ENCODE results near the gene GTPBP3.
"Not testable (repeated sequence)": the region's sequence is repeated elsewhere in the genome, so short reads cannot be mapped to it uniquely, and the experiment has no call there.

GTPBP3 gene, protein sequence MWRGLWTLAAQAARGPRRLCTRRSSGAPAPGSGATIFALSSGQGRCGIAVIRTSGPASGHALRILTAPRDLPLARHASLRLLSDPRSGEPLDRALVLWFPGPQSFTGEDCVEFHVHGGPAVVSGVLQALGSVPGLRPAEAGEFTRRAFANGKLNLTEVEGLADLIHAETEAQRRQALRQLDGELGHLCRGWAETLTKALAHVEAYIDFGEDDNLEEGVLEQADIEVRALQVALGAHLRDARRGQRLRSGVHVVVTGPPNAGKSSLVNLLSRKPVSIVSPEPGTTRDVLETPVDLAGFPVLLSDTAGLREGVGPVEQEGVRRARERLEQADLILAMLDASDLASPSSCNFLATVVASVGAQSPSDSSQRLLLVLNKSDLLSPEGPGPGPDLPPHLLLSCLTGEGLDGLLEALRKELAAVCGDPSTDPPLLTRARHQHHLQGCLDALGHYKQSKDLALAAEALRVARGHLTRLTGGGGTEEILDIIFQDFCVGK

DNA sequence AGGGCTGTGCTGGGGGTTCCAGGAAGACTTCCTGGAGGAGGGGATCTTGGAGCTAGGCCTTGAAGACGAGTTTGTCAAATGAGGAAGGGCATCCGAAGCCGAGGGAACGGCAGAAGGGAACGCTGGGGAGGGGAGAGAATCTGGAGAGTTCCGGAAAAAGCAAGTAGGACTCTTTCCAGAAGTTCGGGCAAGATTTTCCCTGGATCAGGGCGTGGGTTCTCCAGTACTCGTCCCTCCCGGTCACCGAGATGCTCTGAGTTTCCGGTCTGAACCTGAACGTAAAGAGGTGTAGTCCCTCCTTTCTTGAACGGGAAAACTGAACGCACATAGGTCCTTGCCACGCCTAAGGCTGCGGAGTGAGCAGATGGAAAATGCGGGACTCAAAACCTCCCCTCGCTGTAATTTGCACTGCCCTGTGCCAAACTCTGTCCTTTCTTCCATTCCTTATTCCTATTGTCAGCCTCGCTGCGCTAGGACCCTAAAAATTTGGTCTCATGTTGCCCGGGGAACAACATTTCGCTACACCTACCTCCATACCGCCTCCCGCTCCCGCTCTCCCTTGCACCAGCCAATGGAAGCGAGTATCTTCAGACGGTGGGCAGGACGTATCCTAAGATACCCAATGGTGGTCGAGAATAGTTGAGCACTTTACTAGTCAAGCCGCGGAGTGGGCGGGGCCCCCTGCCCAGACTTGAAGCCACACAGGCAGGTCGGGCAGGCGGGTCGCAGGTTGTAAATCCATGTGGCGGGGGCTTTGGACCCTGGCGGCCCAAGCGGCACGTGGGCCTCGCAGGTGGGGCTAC, at the start of gene GTPBP3:
TSS of gene GTPBP3 (plus strand) at position 682 of the 803 bp plus-strand sequence. CDS start at position 741, 59 bp downstream.
- H3K27ac Mint-ChIP-seq, result peak within 1 kb of the TSS; percentile 92
- peaks cover 14% of the 10 kb centered on the region for H3K36me3 Mint-ChIP-seq
- CTCF ChIA-PET, result no interaction called here
- peaks cover 51% of the 10 kb centered on the region for H3K4me1 Mint-ChIP-seq
- H3K4me3 Mint-ChIP-seq, result peak within 1 kb of the TSS; percentile 77
- H3K27me3 Mint-ChIP-seq, result peaks cover 10% of the 10 kb centered on the region
- peak; percentile 99 for DNase-seq
- no peaks in the 10 kb centered on the region for H3K9me3 Mint-ChIP-seq

- Mint-ChIP-seq H3K27me3 (peaks cover 17% of the 10 kb centered on the region), H3K9me3 (no peaks in the 10 kb centered on the region), H3K4me1 (peaks cover 12% of the 10 kb centered on the region), H3K4me3 (no peak overlapping the region), H3K27ac (no peak overlapping the region), H3K36me3 (peaks cover 4% of the 10 kb centered on the region)
- DNase-seq, result peak; percentile 65
- CTCF ChIA-PET, result no interaction called here
Observed at GRCh38 chr19:17289489-17289888, 47.9 kb upstream of the GTPBP3 start.

DNA sequence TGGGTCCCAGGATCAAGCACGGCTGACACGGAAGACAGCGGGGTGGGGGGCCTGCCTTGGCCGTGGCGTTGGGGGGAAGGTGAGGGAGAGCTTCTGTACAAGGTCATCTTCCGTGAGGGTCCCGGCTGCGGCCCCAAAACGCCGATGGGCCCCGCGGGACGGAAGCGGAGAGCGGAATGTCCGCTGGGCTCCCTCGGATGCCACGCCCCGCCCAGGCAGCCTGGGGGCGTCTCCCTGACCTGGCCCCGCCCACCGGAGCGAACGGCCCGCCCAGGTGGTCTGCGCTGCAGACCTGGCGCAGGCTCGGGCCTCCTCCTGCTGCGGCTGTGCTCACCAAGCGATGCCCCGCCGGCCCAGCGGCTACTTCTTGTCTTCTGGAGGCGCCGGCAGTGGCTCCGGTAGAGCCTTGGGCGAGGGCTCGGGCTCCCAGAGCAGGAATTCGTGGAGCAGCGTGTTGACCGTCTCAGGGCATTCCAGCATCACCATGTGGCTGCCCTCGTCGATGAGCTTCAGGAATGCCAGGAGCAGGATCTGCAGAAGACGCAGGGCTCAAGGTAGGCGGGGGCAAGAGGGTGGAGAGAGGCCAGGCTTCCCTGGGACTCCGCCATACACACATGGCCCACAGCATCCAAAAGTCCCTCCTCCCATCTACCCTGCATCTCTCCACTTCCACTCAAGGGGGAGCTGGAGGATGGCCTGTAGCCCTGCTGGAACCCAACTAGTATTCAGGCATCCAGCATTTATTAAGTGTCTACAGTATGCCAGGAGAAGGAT, 44.9 kb upstream of the GTPBP3 start:
- H3K27ac Mint-ChIP-seq, result peak overlapping the region; percentile 87
- peak overlapping the region; percentile 87 for H3K4me3 Mint-ChIP-seq
- H3K9me3 Mint-ChIP-seq, result no peaks in the 10 kb centered on the region
- CTCF ChIA-PET, result interaction anchor here (0.6 to 4.3 kb wide), 15 partner anchors 9 to 257 kb away, joined by 3 to 52 read pairs (median 3); partner anchors contain the start of genes ABHD8, ANKLE1, BABAM1 and DDA1
- H3K36me3 Mint-ChIP-seq, result peaks cover 6% of the 10 kb centered on the region
- peaks cover 12% of the 10 kb centered on the region for H3K4me1 Mint-ChIP-seq
- DNase-seq, result peak; percentile 85
- H3K27me3 Mint-ChIP-seq, result peaks cover 17% of the 10 kb centered on the region

DNA sequence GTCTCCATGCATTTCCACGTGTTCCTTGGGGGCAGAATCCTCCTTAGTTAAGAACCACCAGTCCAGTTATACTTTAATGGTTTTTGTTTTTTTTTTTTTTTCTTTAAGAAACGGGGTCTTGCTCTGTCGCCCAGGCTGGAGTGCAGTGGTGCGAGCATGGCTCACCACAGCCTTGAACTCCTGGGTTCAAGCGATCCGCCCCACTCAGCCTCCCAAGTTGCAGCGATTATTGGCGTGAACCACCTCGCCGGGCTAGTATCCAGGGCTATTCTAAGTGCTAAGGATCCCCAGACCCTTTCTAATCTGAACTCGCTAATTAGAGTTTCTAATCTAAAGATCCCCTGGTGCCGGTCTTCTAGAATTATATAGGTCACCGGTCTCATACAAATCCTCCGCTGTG, 43.7 kb upstream of the GTPBP3 start:
- H3K4me3 Mint-ChIP-seq, result no peak overlapping the region
- no peak for DNase-seq
- peaks cover 12% of the 10 kb centered on the region for H3K4me1 Mint-ChIP-seq
- H3K27ac Mint-ChIP-seq, result no peak overlapping the region
- H3K27me3 Mint-ChIP-seq, result peaks cover 17% of the 10 kb centered on the region
- H3K9me3 Mint-ChIP-seq, result peaks cover 4% of the 10 kb centered on the region
- CTCF ChIA-PET, result interaction anchor here (0.8 to 4.3 kb wide), 9 partner anchors 8 to 221 kb away, joined by 3 to 52 read pairs (median 4); partner anchors contain the start of genes BABAM1, DDA1 and MRPL34
- peaks cover 10% of the 10 kb centered on the region for H3K36me3 Mint-ChIP-seq

GRCh38 chr19:17294051-17294891, 43.1 kb upstream of the GTPBP3 start:
- CTCF ChIA-PET, result interaction anchor here (1.0 to 4.3 kb wide), 3 partner anchors 11 to 94 kb away, joined by 3 to 52 read pairs (median 13); partner anchors contain the start of gene MRPL34
- Mint-ChIP-seq H3K27me3 (peaks cover 14% of the 10 kb centered on the region), H3K27ac (no peak overlapping the region), H3K4me1 (peaks cover 12% of the 10 kb centered on the region), H3K9me3 (peaks cover 4% of the 10 kb centered on the region), H3K36me3 (peaks cover 10% of the 10 kb centered on the region), H3K4me3 (no peak overlapping the region)
- DNase-seq, result peak; percentile 60

GRCh38 chr19:17295551-17295950, 41.8 kb upstream of the GTPBP3 start:
- not testable (repeated sequence) for H3K27me3 Mint-ChIP-seq, H3K4me3 Mint-ChIP-seq

GRCh38 chr19:17296273-17296672, 41.1 kb upstream of the GTPBP3 start:
- H3K27ac Mint-ChIP-seq, result no peak overlapping the region
- CTCF ChIA-PET, result interaction anchor here (1.5 to 4.3 kb wide), 2 partner anchors 36 to 92 kb away, joined by 4 to 52 read pairs; no protein-coding TSS in a partner anchor
- no peak overlapping the region for H3K4me3 Mint-ChIP-seq
- H3K4me1 Mint-ChIP-seq, result peaks cover 10% of the 10 kb centered on the region
- H3K9me3 Mint-ChIP-seq, result peaks cover 4% of the 10 kb centered on the region
- peaks cover 10% of the 10 kb centered on the region for H3K36me3 Mint-ChIP-seq
- H3K27me3 Mint-ChIP-seq, result peaks cover 4% of the 10 kb centered on the region
- no peak for DNase-seq

More at GRCh38 chr19:17295551-17295950, 41.8 kb upstream of the GTPBP3 start:
- not testable (repeated sequence) for H3K27ac Mint-ChIP-seq, H3K4me1 Mint-ChIP-seq, H3K9me3 Mint-ChIP-seq, DNase-seq
- CTCF ChIA-PET, result interaction anchor here (1.5 to 4.3 kb wide), 2 partner anchors 35 to 93 kb away, joined by 4 to 52 read pairs; no protein-coding TSS in a partner anchor
- H3K36me3 Mint-ChIP-seq, result peaks cover 10% of the 10 kb centered on the region

- peaks cover 10% of the 10 kb centered on the region for H3K4me1 Mint-ChIP-seq
- no peak overlapping the region for H3K4me3 Mint-ChIP-seq
- peaks cover 4% of the 10 kb centered on the region for H3K9me3 Mint-ChIP-seq
- H3K27ac Mint-ChIP-seq, result no peak overlapping the region
- CTCF ChIA-PET, result interaction anchor here (1.0 kb wide), 2 partner anchors 89 to 92 kb away, joined by 3 read pairs; no protein-coding TSS in a partner anchor
- peaks cover 10% of the 10 kb centered on the region for H3K36me3 Mint-ChIP-seq
- DNase-seq, result no peak
- H3K27me3 Mint-ChIP-seq, result peaks cover 4% of the 10 kb centered on the region
Observed at GRCh38 chr19:17296976-17297375, 40.4 kb upstream of the GTPBP3 start.

- Mint-ChIP-seq H3K27ac (no peak overlapping the region), H3K27me3 (no peaks in the 10 kb centered on the region)
Observed at GRCh38 chr19:17300992-17301619, 36.2 kb upstream of the GTPBP3 start.

GRCh38 chr19:17302391-17303166, 34.8 kb upstream of the GTPBP3 start:
- no peak for DNase-seq
- H3K9me3 Mint-ChIP-seq, result peaks cover 4% of the 10 kb centered on the region
- CTCF ChIA-PET, result interaction anchor here (1.0 to 1.3 kb wide), 2 partner anchors 10 to 86 kb away, joined by 3 to 7 read pairs; no protein-coding TSS in a partner anchor
- H3K4me3 Mint-ChIP-seq, result peak overlapping the region; percentile 69
- peaks cover 46% of the 10 kb centered on the region for H3K4me1 Mint-ChIP-seq
- no peaks in the 10 kb centered on the region for H3K27me3 Mint-ChIP-seq
- peak overlapping the region; percentile 73 for H3K27ac Mint-ChIP-seq
- peaks cover 7% of the 10 kb centered on the region for H3K36me3 Mint-ChIP-seq

More at GRCh38 chr19:17300992-17301619, 36.2 kb upstream of the GTPBP3 start:
- Mint-ChIP-seq H3K4me3 (no peak overlapping the region), H3K36me3 (peaks cover 7% of the 10 kb centered on the region), H3K9me3 (peaks cover 4% of the 10 kb centered on the region), H3K4me1 (peaks cover 33% of the 10 kb centered on the region)
- DNase-seq, result no peak
- CTCF ChIA-PET, result interaction anchor here (1.2 kb wide), 1 partner anchor 85 kb away, joined by 4 read pairs; no protein-coding TSS in a partner anchor

DNA sequence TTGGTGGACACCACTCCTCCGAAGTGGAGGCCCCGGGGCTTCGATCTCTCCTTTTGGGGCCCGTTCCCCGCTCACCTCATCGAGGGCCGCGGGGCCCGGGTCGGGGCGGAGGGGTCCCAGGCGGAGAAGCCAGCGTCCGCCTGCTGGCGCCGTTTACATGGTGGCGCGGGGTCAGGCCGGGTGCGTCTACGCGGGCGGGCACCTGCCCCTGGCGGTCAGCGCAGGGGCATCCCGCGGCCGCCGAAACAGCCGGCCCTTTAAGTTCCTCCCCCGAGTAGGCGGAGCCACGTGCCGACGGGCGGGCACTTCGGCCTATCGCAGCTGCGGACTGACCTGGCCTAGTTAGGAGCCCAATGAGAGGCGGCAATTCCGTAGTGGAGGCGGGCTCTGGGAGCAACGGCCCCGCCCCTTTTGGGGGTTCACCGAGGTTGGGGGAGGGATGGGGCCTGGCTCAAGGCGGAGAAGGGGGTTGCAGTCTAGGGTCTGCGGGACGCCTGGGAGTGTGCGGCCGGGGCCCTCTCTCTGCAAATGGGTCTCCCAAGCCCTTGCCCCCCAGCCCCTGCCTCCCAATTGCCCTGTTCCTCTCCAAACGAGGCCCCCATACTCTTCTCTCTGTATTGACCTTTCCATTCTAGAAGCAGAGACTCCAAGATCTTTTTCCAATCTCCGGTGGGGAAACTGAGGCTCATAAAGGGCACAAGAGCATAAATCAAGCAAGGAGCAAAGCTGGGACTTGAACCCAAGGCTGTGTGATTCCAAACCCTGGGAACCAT, 34.0 kb upstream of the GTPBP3 start, which contains the start of gene ABHD8:
TSS of gene ABHD8 (minus strand) at position 259 of the 773 bp plus-strand sequence. CDS start 1,809 bp downstream, outside the sequence.
- peak; percentile 96 for DNase-seq
- Mint-ChIP-seq H3K36me3 (peaks cover 6% of the 10 kb centered on the region), H3K4me1 (peaks cover 52% of the 10 kb centered on the region), H3K9me3 (peaks cover under 1% of the 10 kb centered on the region), H3K27me3 (no peaks in the 10 kb centered on the region), H3K27ac (peak within 1 kb of the TSS; percentile 73), H3K4me3 (peak within 1 kb of the TSS; percentile 69)
- CTCF ChIA-PET, result interaction anchor here (1.0 kb wide), 2 partner anchors 11 to 85 kb away, joined by 3 read pairs; no protein-coding TSS in a partner anchor

Measured in activated naive CD4-positive, alpha-beta T cell treated with anti-CD3 and anti-CD28 coated beads, Interleukin-2, amount 10 ng/mL, durations not matched to agents 7 days and 5 days (primary cell).